ENCODE results near the gene GJD3.

GJD3 gene

GRCh38 chr17:40340327-40340726 is 24.2 kb downstream of the GJD3 start:
- no peak for DNase-seq

GRCh38 chr17:40338941-40339649 is 25.4 kb downstream of the GJD3 start:
- no peak for DNase-seq

DNA sequence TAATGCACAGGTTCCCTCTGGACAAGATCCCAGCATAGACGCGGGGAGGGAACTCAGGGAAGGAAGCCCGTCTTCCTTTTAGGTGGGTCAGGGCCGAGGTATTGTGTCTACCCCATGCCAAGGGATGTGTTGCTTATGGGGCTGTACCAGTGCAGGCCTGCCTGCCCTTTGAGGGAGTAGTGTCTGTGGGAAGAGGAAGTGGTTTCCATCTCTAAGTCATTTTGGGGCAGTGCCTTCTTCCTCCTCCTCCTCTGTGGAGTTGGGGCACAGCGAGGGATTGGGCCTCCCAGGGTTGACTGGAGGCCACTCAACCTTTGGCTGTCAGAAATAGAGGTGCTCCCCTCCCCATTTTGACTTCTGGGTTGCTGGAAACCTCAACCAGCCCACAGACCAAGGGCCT is 26.5 kb downstream of the GJD3 start:
- DNase-seq: no peak

DNA sequence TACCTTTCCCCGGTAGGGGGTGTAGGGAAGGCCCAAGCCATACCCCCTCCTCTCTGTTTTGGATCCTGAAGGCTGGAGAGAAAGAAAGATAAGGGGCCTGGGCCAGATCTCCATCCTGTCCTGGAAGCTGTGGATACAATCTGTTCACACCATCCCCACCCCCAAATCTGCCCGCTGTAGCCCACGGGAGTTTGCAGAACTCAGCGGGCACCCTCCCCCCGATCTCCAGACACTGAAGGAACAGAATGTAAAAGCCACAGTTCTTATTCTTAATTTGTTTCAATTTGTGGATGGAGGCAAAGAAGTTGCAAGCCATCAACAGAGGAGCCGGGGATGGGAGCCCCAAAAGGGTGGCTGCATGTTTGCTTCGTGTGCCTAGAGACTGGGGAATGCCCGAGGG is 27.2 kb downstream of the GJD3 start:
- no peak for DNase-seq

DNA sequence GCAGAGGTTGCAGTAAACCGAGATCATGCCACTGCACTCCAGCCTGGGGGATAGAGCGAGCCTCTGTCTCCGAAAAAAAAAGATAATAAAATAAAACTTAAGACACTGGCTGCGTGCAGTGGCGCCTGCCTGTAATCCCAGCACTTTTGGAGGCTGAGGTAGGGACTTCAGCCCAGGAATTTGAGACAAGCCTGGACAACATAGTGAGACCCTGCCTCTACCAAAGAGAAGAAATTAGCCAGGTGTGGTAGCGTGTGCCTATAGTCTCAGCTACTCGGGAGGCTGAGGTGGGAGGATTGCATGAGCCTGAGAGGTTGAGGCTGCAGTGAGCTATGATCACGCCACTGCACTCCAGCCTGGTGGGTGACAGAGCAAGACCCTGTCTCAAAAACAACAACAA is 28.9 kb downstream of the GJD3 start:
- no peak for DNase-seq

DNA sequence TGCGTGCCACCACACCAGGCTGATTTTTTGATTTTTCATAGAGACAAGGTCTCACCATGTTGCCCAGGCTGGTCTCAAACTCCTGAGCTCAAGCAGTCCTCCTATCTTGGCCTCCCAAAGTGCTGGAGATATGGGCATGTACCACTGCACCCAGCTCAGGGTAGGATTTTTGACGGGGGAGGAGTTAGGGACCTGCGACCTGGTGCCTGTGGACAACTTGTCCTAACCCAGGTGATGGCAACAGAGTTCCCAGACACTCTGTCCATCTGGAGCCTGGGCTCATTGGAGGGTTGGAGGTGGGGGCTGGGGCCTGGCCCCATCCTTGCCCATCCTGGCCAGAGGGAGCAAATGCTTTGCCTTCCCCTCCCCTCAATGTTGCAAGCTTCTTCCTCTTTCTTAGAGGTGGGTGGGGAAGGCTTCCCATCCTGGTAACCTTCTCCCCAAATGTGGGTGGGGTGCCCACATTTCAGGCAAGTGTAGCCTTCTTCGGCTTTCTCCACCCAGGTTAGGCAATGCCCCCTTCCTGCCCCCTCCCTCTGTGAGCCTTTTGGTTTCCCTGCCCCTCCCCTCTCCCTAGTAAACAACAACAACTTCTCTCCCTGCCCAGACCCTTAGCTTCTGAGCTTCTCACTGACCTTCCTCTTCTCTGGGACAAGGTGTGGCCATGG is 30.6 kb downstream of the GJD3 start:
- DNase-seq: no peak

GRCh38 chr17:40331743-40332641 is 32.5 kb downstream of the GJD3 start:
- DNase-seq: peak; percentile 98

DNA sequence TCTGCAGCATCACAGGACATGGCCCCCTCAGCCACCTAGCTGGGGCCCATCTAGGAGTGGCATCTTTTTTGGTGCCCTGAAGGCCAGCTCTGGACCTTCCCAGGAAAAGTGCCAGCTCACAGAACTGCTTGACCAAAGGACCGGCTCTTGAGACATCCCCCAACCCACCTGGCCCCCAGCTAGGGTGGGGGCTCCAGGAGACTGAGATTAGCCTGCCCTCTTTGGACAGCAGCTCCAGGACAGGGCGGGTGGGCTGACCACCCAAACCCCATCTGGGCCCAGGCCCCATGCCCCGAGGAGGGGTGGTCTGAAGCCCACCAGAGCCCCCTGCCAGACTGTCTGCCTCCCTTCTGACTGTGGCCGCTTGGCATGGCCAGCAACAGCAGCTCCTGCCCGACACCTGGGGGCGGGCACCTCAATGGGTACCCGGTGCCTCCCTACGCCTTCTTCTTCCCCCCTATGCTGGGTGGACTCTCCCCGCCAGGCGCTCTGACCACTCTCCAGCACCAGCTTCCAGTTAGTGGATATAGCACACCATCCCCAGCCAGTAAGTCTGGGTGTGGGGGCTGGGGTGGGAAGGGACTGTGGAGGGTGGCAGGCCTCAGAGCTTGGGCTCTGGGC is 33.6 kb downstream of the GJD3 start:
- no peak for DNase-seq

GRCh38 chr17:40329839-40330794 is 34.4 kb downstream of the GJD3 start:
- no peak for DNase-seq

GRCh38 chr17:40328386-40328766 is 36.2 kb downstream of the GJD3 start:
- no peak for DNase-seq

- DNase-seq: no peak
Observed at GRCh38 chr17:40327735-40328385, 36.7 kb downstream of the GJD3 start.

DNA sequence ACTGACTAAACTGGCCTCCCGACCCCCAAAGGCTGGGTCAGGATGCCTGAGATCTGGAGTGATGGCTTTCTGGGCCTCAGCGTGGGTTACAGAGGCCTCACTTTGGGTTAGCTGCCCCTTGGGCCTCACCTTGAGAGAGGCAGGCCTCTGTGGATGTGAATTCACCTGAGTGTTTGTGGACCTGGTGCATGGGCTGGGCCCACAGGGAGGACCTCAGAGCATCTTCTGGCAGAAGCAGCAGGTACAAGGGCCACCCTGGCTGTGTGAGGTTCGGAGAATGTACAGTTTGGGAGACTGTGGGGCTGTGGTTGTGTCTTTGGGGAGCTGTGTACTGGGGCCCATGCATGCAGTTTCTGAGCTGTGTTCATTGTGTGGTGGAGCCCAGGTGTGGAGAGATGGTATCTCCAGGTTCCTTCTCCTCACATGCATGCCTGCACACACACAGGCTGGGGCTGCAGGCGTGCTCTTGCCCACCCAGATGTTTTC is 37.2 kb downstream of the GJD3 start:
- DNase-seq: no peak

GRCh38 chr17:40326832-40327199 is 37.7 kb downstream of the GJD3 start:
- DNase-seq: no peak

GRCh38 chr17:40326014-40326831 is 38.3 kb downstream of the GJD3 start:
- DNase-seq: no peak

- no peak for DNase-seq
Observed at GRCh38 chr17:40325156-40326013, 39.2 kb downstream of the GJD3 start.

- DNase-seq: no peak
Observed at GRCh38 chr17:40323391-40324381, 40.9 kb downstream of the GJD3 start.

- no peak for DNase-seq
Observed at GRCh38 chr17:40322358-40323315, 41.9 kb downstream of the GJD3 start.

Measured in cortex of kidney (tissue), 1 donor.